ENCODE measurements around the gene UNG.

UNG gene

GRCh38 chr12:109147954-109148353, 50.6 kb downstream of the UNG start:
- Histone ChIP-seq H3K27ac (ENCODE audit: poor library complexity, severe bottlenecking) (no peak overlapping the region), H3K36me3 (ENCODE audit: low read depth) (no peaks in the 10 kb centered on the region), H3K27me3 (ENCODE audit: insufficient read depth, poor library complexity, severe bottlenecking) (no peaks in the 10 kb centered on the region), H3K4me3 (ENCODE audit: severe bottlenecking) (no peak overlapping the region), H3K9me3 (ENCODE audit: severe bottlenecking) (no peaks in the 10 kb centered on the region), H3K4me1 (ENCODE audit: insufficient read depth, poor library complexity, severe bottlenecking) (no peaks in the 10 kb centered on the region)
- no peak for DNase-seq (ENCODE audit: low spot score)
- TF ChIP-seq CTCF (IDR thresholded peaks at IDR 0.05; ENCODE audit: poor library complexity, severe bottlenecking): no peak
- no peak for ATAC-seq (ENCODE audit: low read depth)

- no peak for TF ChIP-seq CTCF (IDR thresholded peaks at IDR 0.05; ENCODE audit: poor library complexity, severe bottlenecking)
- Histone ChIP-seq H3K4me3 (ENCODE audit: severe bottlenecking) (no peak overlapping the region), H3K4me1 (ENCODE audit: insufficient read depth, poor library complexity, severe bottlenecking) (no peaks in the 10 kb centered on the region), H3K36me3 (ENCODE audit: low read depth) (no peaks in the 10 kb centered on the region), H3K27me3 (ENCODE audit: insufficient read depth, poor library complexity, severe bottlenecking) (no peaks in the 10 kb centered on the region), H3K27ac (ENCODE audit: poor library complexity, severe bottlenecking) (no peak overlapping the region), H3K9me3 (ENCODE audit: severe bottlenecking) (no peaks in the 10 kb centered on the region)
- ATAC-seq (ENCODE audit: low read depth): no peak
- no peak for DNase-seq (ENCODE audit: low spot score)
These were observed 52.8 kb downstream of the UNG start for GRCh38 chr12:109150124-109150640.

- Histone ChIP-seq H3K36me3 (ENCODE audit: low read depth) (no peaks in the 10 kb centered on the region), H3K4me3 (ENCODE audit: severe bottlenecking) (no peak overlapping the region), H3K27ac (ENCODE audit: poor library complexity, severe bottlenecking) (no peak overlapping the region), H3K27me3 (ENCODE audit: insufficient read depth, poor library complexity, severe bottlenecking) (no peaks in the 10 kb centered on the region), H3K4me1 (ENCODE audit: insufficient read depth, poor library complexity, severe bottlenecking) (peaks cover 4% of the 10 kb centered on the region), H3K9me3 (ENCODE audit: severe bottlenecking) (no peaks in the 10 kb centered on the region)
- ATAC-seq (ENCODE audit: low read depth) (no peak), DNase-seq (ENCODE audit: low spot score) (no peak)
- no peak for TF ChIP-seq CTCF (IDR thresholded peaks at IDR 0.05; ENCODE audit: poor library complexity, severe bottlenecking)
These were observed 54.1 kb downstream of the UNG start for GRCh38 chr12:109151457-109151856.

GRCh38 chr12:109153821-109154441, 56.5 kb downstream of the UNG start:
- peaks cover 4% of the 10 kb centered on the region for H3K4me1 ChIP-seq (ENCODE audit: insufficient read depth, poor library complexity, severe bottlenecking)
- ATAC-seq (ENCODE audit: low read depth) (no peak), DNase-seq (ENCODE audit: low spot score) (no peak)
- no peaks in the 10 kb centered on the region for H3K9me3 ChIP-seq (ENCODE audit: severe bottlenecking)
- H3K36me3 ChIP-seq (ENCODE audit: low read depth): no peaks in the 10 kb centered on the region
- TF ChIP-seq CTCF (IDR thresholded peaks at IDR 0.05; ENCODE audit: poor library complexity, severe bottlenecking): no peak
- no peaks in the 10 kb centered on the region for H3K27me3 ChIP-seq (ENCODE audit: insufficient read depth, poor library complexity, severe bottlenecking)
- H3K27ac ChIP-seq (ENCODE audit: poor library complexity, severe bottlenecking): no peak overlapping the region
- peak overlapping the region; percentile 69 for H3K4me3 ChIP-seq (ENCODE audit: severe bottlenecking)
